ENCODE data around the gene PGK2. TPM values are rescaled to one million over a fixed set of nuclear protein-coding genes. Genes with fewer than 3 reads are reported as not detected.
"Not testable (repeated sequence)": the region's sequence is repeated elsewhere in the genome, so short reads cannot be mapped to it uniquely, and the experiment has no call there.

The PGK2 gene
- total and polyA plus RNA-seq, 8 donors: not detected

DNA sequence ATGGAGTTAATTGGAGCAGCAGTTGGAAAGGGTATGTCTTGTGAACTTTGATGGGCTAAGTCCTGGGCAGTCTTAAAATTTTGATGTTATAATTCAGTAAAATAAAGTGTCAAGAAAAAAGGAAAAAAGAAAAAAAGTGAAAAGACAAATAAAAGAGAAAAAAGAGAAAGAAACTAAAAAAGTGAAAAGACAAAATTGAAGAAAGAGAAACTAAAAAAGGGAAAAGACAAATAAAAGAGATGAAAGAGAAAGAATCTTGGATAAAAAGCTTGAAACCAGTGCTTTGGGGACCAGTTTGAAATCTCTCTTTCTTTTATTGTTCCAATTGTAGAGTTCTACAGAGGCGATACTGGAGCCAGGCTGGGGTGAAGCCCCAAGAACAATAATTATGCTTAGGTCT is 12.0 kb upstream of the PGK2 start:
- H3K36me3 ChIP-seq: no peaks in the 10 kb centered on the region
- H3K9me3 ChIP-seq: no peaks in the 10 kb centered on the region
- H3K27ac ChIP-seq: no peak overlapping the region
- no peak for DNase-seq
- intact Hi-C loops (cut with DNase I; ENCODE audit: low total_unique reads): no loop called here
- TF ChIP-seq POLR2A (IDR thresholded peaks at IDR 0.05) (no peak), EP300 (IDR thresholded peaks at IDR 0.05) (no peak), POLR2AphosphoS5 (IDR thresholded peaks at IDR 0.05) (no peak)
- TF ChIP-seq, protein P1, sequence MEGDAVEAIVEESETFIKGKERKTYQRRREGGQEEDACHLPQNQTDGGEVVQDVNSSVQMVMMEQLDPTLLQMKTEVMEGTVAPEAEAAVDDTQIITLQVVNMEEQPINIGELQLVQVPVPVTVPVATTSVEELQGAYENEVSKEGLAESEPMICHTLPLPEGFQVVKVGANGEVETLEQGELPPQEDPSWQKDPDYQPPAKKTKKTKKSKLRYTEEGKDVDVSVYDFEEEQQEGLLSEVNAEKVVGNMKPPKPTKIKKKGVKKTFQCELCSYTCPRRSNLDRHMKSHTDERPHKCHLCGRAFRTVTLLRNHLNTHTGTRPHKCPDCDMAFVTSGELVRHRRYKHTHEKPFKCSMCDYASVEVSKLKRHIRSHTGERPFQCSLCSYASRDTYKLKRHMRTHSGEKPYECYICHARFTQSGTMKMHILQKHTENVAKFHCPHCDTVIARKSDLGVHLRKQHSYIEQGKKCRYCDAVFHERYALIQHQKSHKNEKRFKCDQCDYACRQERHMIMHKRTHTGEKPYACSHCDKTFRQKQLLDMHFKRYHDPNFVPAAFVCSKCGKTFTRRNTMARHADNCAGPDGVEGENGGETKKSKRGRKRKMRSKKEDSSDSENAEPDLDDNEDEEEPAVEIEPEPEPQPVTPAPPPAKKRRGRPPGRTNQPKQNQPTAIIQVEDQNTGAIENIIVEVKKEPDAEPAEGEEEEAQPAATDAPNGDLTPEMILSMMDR (IDR thresholded peaks at IDR 0.05): no peak
- H3K4me3 ChIP-seq: no peak overlapping the region
- 91 to 100% (median 96%) methylated on average over 1 of the region's 1 CpG for WGBS, 5 donors
- H3K27me3 ChIP-seq: no peaks in the 10 kb centered on the region
- no peaks in the 10 kb centered on the region for H3K4me1 ChIP-seq

DNA sequence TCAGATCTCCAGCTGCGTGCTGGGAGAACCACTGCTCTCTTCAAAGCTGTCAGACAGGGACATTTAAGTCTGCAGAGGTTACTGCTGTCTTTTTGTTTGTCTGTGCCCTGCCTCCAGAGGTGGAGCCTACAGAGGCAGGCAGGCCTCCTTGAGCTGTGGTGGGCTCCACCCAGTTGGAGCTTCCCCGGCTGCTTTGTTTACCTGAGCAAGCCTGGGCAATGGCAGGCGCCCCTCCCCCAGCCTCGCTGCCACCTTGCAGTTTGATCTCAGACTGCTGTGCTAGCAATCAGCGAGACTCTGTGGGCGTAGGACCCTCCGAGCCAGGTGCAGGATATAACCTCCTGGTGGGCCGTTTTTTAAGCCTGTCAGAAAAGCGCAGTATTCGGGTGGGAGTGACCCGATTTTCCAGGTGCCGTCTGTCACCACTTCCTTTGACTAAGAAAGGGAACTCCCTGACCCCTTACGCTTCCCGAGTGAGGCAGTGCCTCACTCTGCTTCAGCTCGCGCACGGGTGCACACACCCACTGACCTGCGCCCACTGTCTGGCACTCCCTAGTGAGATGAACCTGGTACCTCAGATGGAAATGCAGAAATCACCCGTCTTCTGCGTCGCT is 9.9 kb upstream of the PGK2 start:
- H3K36me3 ChIP-seq; H3K27me3 ChIP-seq; intact Hi-C loops (cut with DNase I; ENCODE audit: low total_unique reads); DNase-seq; H3K4me1 ChIP-seq; H3K27ac ChIP-seq; H3K9me3 ChIP-seq; H3K4me3 ChIP-seq: not testable (repeated sequence)
- WGBS, 5 donors: 84 to 94% (median 86%) methylated on average over 15 to 20 of the region's 21 CpGs

DNA sequence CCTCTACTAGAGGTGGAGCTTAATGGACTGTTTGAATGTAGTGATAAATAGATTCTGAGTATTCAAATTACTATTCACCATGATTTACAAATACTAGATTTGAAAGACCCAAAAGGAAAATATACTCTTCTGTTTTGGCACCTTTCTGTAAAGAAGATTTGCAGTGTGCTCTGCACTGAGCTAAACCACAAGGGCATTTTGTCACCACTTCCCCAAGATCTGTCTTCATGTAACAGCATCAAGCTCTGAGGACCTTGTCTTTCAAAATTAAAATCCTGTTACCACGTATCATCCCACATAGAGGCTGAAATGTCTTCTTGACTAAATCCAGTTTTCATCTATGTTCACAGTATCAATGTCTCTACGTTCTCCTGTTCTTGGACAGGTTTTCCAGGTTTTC is 3.3 kb upstream of the PGK2 start:
- H3K27ac ChIP-seq: no peak overlapping the region
- H3K36me3 ChIP-seq: no peaks in the 10 kb centered on the region
- H3K27me3 ChIP-seq: no peaks in the 10 kb centered on the region
- H3K4me1 ChIP-seq: no peaks in the 10 kb centered on the region
- no peak for DNase-seq
- no peak overlapping the region for H3K4me3 ChIP-seq
- intact Hi-C loops (cut with DNase I; ENCODE audit: low total_unique reads): no loop called here
- TF ChIP-seq, protein P1 (IDR thresholded peaks at IDR 0.05): no peak
- TF ChIP-seq POLR2AphosphoS5 (IDR thresholded peaks at IDR 0.05): no peak
- TF ChIP-seq POLR2A (IDR thresholded peaks at IDR 0.05): no peak
- TF ChIP-seq EP300 (IDR thresholded peaks at IDR 0.05): no peak
- no peaks in the 10 kb centered on the region for H3K9me3 ChIP-seq
- WGBS, 5 donors: 43 to 63% (median 51%) methylated on average over 2 of the region's 2 CpGs

GRCh38 chr6:49784272-49784671 is 2.8 kb downstream of the PGK2 start:
- no peak for DNase-seq
- Histone ChIP-seq H3K27ac (no peak overlapping the region), H3K4me3 (no peak overlapping the region), H3K4me1 (no peaks in the 10 kb centered on the region), H3K9me3 (no peaks in the 10 kb centered on the region), H3K36me3 (no peaks in the 10 kb centered on the region), H3K27me3 (no peaks in the 10 kb centered on the region)
- TF ChIP-seq EP300 (IDR thresholded peaks at IDR 0.05): no peak
- TF ChIP-seq, protein P1 (IDR thresholded peaks at IDR 0.05): no peak
- no peak for TF ChIP-seq POLR2AphosphoS5 (IDR thresholded peaks at IDR 0.05)
- no peak for TF ChIP-seq POLR2A (IDR thresholded peaks at IDR 0.05)
- intact Hi-C loops (cut with DNase I; ENCODE audit: low total_unique reads): no loop called here

DNA sequence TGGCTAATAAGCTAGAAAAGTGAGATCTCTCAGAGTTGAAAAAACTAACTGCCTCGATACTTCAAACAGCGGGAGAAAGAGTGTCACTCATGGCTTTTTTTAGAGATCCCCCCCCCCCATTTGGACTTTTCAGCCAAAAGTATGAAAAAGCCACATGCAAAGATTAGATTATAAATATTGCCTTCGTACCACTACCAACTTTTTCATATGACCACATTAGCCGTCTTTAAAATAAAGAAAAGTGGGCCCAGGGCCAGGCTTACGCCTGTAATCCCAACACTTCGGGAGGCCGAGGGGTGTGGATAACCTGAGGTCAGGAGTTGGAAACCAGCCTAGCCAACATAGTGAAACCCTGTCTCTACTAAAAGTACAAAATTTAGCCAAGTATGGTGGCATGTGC is 4.4 kb downstream of the PGK2 start:
- Histone ChIP-seq H3K4me1 (no peaks in the 10 kb centered on the region), H3K27me3 (no peaks in the 10 kb centered on the region), H3K27ac (no peak overlapping the region), H3K4me3 (no peak overlapping the region), H3K9me3 (no peaks in the 10 kb centered on the region), H3K36me3 (no peaks in the 10 kb centered on the region)
- no peak for TF ChIP-seq EP300 (IDR thresholded peaks at IDR 0.05)
- TF ChIP-seq POLR2A (IDR thresholded peaks at IDR 0.05): no peak
- TF ChIP-seq, protein P1 (IDR thresholded peaks at IDR 0.05): no peak
- TF ChIP-seq POLR2AphosphoS5 (IDR thresholded peaks at IDR 0.05): no peak
- DNase-seq: no peak
- intact Hi-C loops (cut with DNase I; ENCODE audit: low total_unique reads): no loop called here
- 81 to 94% (median 91%) methylated on average over 7 of the region's 7 CpGs for WGBS, 5 donors

Measured in stomach (tissue), 9 donors.